ENCODE results near the gene CBX3.
"Not testable (repeated sequence)": the region's sequence is repeated elsewhere in the genome, so short reads cannot be mapped to it uniquely, and the experiment has no call there.

The CBX3 gene

DNA sequence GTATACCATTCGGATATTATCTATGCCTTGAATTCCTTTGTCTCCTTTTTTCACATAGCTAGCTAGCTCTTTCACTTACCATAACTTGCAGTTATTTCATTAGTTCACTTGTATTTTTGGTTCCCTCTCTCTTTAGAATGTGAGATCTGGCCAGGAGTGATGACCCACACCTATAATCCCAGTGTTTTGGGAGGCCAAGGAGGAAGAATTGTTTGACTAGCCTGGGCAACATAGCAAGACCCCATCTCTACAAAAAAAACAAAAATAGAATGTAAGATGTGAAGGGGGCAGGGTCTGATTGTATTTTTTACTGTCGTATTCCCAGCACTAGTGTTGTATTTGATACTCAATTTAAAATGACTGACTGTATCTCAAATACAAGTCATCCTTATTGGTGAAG, 29.9 kb upstream of the CBX3 start:
- DNase-seq = no peak

GRCh38 chr7:26172048-26172447, 29.5 kb upstream of the CBX3 start:
- no peak for DNase-seq

- DNase-seq = peak; percentile 32
Measured at GRCh38 chr7:26175903-26176302, 25.6 kb upstream of the CBX3 start.

DNA sequence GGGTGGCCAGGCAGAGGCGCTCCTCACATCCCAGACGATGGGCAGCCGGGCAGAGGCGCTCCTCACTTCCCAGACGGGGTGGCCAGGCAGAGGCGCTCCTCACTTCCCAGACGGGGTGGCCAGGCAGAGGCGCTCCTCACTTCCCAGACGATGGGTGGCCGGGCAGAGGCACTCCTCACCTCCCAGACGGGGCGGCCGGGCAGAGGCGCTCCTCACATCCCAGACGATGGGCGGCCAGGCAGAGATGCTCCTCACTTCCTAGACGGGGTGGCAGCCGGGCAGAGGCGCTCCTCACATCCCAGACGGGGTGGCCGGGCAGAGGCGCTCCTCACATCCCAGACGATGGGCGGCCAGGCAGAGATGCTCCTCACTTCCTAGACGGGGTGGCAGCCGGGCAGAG, 24.8 kb upstream of the CBX3 start:
- DNase-seq = not testable (repeated sequence)

DNA sequence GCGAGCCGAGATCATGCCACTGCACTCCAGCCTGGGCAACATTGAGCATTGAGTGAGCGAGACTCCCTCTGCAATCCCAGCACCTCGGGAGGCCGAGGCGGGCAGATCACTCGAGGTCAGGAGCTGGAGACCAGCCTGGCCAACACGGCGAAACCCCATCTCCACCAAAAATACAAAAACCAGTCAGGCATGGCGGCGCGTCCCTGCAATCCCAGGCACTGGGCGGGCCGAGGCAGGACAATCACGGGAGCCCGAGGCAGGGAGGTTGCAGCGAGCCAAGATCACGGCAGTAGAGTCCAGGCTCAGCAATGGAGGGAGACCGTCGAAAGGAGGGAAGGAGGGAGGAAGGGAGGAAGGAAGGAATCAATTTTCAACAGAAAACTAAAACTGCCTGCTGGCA, 24.3 kb upstream of the CBX3 start:
- not testable (repeated sequence) for DNase-seq

- DNase-seq = no peak
Measured at GRCh38 chr7:26178272-26178960, 23.1 kb upstream of the CBX3 start.

- no peak for DNase-seq
Measured at GRCh38 chr7:26179422-26179821, 22.1 kb upstream of the CBX3 start.

DNA sequence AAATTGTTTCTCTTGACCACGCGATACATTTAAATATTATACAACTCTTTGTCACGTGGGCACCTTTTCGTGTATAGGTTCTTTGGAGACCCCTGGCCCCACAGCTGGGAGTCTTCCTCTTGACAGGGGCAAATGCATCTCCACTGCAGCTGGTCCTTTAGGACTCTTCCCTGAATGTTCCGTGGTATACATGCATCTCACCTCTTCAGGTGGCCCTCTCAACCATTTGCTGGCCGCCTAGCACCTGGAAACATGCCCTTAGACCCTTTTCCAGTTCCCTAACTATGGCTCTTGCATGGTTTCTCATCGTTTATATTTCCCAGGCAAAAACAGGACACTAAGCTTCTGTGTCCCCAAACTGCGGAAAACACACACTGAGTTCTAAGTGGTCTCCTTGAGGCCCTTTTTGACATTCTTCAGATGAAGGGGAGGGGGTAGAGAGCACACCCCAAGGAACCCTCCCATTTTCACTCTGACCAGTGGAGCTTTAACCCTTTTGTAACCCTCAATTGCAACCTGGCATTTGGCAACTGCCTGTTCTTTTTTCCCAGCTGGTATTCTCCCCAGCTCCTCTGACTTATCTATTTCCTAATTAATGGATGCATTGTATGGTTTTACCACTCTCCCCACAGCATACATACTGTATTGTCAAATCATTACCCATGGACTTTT, 21.6 kb upstream of the CBX3 start:
- no peak for DNase-seq

DNA sequence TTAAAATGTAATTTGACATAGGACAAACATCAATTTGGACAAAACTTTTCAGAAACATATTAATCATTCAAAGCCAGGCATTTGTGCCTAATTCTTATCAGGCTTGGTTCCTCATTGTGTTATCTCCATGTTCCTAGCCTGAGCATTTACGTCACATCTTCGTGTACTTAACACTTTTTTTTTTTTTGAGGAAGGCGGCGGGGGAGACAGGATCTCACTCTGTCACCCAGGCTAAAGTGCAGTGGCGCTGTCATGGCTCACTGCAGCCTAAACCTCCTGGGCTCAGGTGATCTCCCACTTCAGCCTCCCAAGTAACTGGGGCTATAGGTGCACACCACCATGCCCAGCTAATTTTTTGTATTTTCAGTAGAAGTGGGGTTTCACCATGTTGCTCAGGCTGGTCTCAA, 20.8 kb upstream of the CBX3 start:
- no peak for DNase-seq

GRCh38 chr7:26181474-26182227, 19.9 kb upstream of the CBX3 start:
- DNase-seq = no peak

DNA sequence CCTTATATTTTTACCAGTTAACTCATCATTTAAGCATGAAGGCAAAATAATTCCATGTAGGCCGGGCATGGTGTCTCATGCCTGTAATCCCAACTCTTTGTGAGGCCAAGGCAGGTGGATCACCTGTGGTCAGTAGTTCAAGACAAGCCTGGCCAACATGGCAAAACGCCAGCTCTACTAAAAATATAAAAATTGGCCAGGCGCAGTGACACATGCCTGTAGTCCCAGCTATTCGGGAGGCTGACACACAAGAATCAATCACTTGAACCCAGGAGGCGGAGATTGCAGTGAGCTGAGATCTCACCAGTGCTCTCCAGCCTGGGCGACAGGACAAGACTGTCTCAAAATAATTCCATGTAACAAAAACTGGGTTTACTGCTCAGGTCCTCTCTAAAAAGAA, 19.3 kb upstream of the CBX3 start:
- DNase-seq = no peak

DNA sequence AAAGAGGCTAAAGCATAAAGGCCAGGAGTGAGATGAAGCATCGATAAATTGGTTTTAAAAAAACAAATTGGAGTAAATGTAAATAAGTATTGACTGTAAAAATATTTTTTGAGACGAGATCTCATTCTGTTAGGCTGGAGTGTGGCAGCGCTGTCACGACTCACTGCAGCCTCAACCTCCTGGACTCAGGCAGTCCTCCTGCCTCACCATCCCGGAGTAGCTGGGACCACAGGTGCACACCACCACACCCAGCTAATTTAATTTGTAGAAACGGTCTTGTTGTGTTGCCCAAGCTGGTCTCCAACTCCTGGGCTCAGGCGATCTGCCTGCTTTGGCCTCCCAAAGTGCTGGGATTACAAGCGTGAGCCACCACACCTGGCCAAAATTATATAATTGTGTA, 18.8 kb upstream of the CBX3 start:
- DNase-seq = peak; percentile 33

DNA sequence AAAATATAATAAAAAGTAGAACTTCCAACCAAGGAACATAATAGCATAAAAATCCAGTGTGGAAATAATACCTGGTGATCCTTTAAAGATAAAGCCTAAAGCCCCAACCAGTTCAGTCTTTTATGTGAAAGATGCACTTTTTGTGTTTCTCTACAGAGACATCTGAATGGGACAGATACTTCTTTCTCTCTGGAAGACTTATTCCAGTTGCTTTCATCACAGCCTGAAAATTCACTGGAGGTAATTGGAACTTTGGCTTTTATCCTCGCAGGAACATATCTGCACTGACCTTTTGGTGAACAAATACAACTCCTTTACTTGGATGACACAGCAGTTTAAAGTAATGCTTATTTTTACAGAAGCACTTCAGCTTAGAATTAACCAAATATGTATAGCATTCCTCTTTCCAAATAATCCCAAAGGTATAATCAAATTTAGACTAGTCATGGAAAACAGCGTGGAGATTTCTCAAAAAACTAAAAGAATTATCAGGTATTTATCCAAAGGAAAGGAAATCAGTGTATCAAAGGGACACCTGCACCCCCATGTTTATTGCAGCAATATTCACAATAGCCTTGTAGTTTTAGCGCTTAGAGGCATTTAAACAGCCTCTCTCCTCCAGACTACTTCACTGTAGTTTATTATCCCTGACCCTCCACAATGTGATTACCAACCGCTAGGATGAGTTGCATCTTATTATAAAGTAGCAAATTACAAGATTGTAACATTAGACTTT, 17.8 kb upstream of the CBX3 start:
- no peak for DNase-seq

DNA sequence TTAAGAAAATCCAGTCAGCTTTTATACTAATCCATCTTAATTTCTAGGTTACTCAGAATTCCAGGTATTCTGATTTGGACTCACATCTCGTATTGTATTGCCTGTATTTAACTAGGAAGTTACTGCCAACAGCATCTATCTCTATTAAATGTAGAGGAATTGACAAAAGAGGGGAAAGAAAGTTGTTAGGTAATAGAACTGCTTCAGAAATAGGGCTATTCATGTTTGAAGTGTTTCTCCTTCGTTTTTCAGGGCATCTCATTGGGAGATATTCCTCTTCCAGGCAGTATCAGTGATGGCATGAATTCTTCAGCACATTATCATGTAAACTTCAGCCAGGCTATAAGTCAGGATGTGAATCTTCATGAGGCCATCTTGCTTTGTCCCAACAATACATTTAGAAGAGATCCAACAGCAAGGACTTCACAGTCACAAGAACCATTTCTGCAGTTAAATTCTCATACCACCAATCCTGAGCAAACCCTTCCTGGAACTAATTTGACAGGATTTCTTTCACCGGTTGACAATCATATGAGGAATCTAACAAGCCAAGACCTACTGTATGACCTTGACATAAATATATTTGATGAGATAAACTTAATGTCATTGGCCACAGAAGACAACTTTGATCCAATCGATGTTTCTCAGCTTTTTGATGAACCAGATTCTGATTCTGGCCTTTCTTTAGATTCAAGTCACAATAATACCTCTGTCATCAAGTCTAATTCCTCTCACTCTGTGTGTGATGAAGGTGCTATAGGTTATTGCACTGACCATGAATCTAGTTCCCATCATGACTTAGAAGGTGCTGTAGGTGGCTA, 17.1 kb upstream of the CBX3 start:
- DNase-seq = not testable (repeated sequence)

GRCh38 chr7:26185131-26185843, 16.3 kb upstream of the CBX3 start:
- DNase-seq = no peak

DNA sequence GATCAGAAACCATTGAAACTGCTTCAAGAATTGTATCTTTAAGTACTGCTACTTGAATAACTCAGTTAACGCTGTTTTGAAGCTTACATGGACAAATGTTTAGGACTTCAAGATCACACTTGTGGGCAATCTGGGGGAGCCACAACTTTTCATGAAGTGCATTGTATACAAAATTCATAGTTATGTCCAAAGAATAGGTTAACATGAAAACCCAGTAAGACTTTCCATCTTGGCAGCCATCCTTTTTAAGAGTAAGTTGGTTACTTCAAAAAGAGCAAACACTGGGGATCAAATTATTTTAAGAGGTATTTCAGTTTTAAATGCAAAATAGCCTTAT, 15.7 kb upstream of the CBX3 start:
- DNase-seq = no peak

- DNase-seq = peak; percentile 44
Measured at GRCh38 chr7:26186364-26187311, 14.9 kb upstream of the CBX3 start.

- peak; percentile 85 for DNase-seq
Measured at GRCh38 chr7:26187380-26188205, 14.0 kb upstream of the CBX3 start.

- peak; percentile 69 for DNase-seq
Measured at GRCh38 chr7:26188206-26188956, 13.2 kb upstream of the CBX3 start.

Measured in NCI-H82 (cell line).